Measurements from ENCODE around the gene MIOX. TPM values are rescaled to one million over a fixed set of nuclear protein-coding genes. Genes with fewer than 3 reads are reported as not detected.

Gene MIOX
- total and polyA plus RNA-seq, 9 of the 15 experiments (the other 6 are each of a cell fraction or from before 2014, with no cell fraction given) = 0.08 TPM; not detected in 8

DNA sequence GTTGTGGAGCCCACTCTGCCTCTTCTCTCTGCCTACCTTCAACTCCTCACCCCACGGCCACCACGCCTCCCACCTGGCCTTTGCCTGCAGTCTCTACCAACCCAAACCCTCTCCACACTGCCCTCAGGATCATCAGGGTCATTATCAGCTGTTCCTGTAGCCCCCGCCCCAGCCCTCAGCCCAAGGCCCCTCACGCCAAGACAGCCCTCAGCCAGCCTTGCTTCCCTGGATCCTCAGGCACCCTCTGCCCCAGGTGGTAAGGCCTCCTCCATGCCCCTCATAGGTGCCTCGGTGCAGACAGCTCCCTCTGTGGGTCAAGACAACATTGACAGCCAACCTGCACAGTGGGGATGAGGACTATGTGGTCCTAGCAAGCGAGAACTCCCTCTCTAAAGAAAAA is 13.6 kb upstream of the MIOX start:
- Histone ChIP-seq H3K27me3 (ENCODE audit: control insufficient read depth in 2 of 2, insufficient read depth in 2 of 2, low read length in 2 of 2) (no peaks in the 10 kb centered on the region), H4K20me1 (replicated peaks; ENCODE audit: control insufficient read depth, insufficient read depth, low read length) (peaks cover 37% of the 10 kb centered on the region), H3K9me3 (replicated peaks; ENCODE audit: control insufficient read depth, insufficient read depth, low read depth, low read length) (no peaks in the 10 kb centered on the region), H3K9ac (ENCODE audit: insufficient read depth in 1 of 2, low read depth in 2 of 2, low read length in 2 of 2) (peak overlapping the region in 1 of 2 experiments; percentile 64; a peak in 2 of 4 replicates), H3K9me1 (ENCODE audit: control insufficient read depth, insufficient read depth, low read length) (peaks cover 8% of the 10 kb centered on the region), H3K4me1 (replicated peaks in 1 of 2; ENCODE audit: control insufficient read depth in 2 of 2, insufficient read depth in 2 of 2, low read length in 2 of 2) (peaks cover 29 to 57% of the 10 kb centered on the region in 2 experiments), H3K36me3 (ENCODE audit: control insufficient read depth, insufficient read depth, low read length) (0 out of 3 replicates have a peak, but pooled peaks cover 2% of the 10 kb centered on the region), H3K79me2 (ENCODE audit: control insufficient read depth, insufficient read depth, low read length) (peaks cover 57% of the 10 kb centered on the region), H3K27ac (ENCODE audit: extremely low read depth, low read depth, low read length) (no peak overlapping the region), H3K4me3 (peak overlapping the region; percentile 63; the same call in 1 of the 2 replicates), H3K4me2 (ENCODE audit: insufficient read depth, low read length) (0 out of 2 replicates have a peak overlapping the region, but pooled peaks have one; percentile 73), H2AFZ (ENCODE audit: low read depth, low read length) (no peak overlapping the region)
- intact Hi-C loops (cut with micrococcal nuclease) (no loop called here), in situ Hi-C loops (cut with MboI) (no loop called here)
- FAIRE-seq = peak; percentile 58
- 76% methylated on average over 5 of the region's 6 CpGs for WGBS (ENCODE audit: insufficient coverage, low coverage, missing lambda C conversion rate)
- CTCF ChIA-PET (ENCODE audit: low intra/inter-chr PET ratio) = no interaction called here
- peak in 2 of 4 experiments; percentile 34 to 46 for DNase-seq (ENCODE audit: extremely low read depth in 1 of 4, low spot score in 3 of 4)
- POLR2A ChIA-PET = no interaction called here
- peak; percentile 66 for ATAC-seq
- BruUV-seq (replicated peaks) = no TSS peak
- TF ChIP-seq SMC3 (conservative IDR thresholded peaks at IDR 0.05; ENCODE audit: insufficient read depth, low read depth, low read length) = 0 out of 2 replicates have a peak, but pooled peaks have one; percentile 20
- no peak for TF ChIP-seq SFPQ (IDR thresholded peaks at IDR 0.05; ENCODE audit: low read depth, low read length)
- TF ChIP-seq ATF7 (IDR thresholded peaks at IDR 0.05) = no peak
- TF ChIP-seq MYC (IDR thresholded peaks at IDR 0.05; ENCODE audit: low read depth, low read length) = no peak
- no peak for TF ChIP-seq MYC (CRISPR knock-in tag; IDR thresholded peaks at IDR 0.05; ENCODE audit: borderline replicate concordance, low read depth)
- no peak for TF ChIP-seq POLR2H (tag; IDR thresholded peaks at IDR 0.05; ENCODE audit: low read depth)
- peak; percentile 43; the same call in 1 of the 2 replicates for TF ChIP-seq ZKSCAN1 (IDR thresholded peaks at IDR 0.05; ENCODE audit: low read depth, low read length)
- no peak for TF ChIP-seq PRMT5 (CRISPR knock-in tag; IDR thresholded peaks at IDR 0.05)
- TF ChIP-seq MCM7 (IDR thresholded peaks at IDR 0.05) = no peak
- no peak for TF ChIP-seq ZBED1 (IDR thresholded peaks at IDR 0.05)
- TF ChIP-seq, protein P1, sequence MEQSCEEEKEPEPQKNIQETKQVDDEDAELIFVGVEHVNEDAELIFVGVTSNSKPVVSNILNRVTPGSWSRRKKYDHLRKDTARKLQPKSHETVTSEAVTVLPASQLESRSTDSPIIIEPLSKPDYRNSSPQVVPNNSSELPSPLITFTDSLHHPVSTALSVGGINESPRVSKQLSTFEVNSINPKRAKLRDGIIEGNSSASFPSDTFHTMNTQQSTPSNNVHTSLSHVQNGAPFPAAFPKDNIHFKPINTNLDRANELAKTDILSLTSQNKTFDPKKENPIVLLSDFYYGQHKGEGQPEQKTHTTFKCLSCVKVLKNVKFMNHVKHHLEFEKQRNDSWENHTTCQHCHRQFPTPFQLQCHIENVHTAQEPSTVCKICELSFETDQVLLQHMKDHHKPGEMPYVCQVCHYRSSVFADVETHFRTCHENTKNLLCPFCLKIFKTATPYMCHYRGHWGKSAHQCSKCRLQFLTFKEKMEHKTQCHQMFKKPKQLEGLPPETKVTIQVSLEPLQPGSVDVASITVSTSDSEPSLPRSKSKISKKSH (CRISPR knock-in tag; IDR thresholded peaks at IDR 0.05) = no peak
- no peak for TF ChIP-seq GATA2 (CRISPR knock-in tag; IDR thresholded peaks at IDR 0.05)
- TF ChIP-seq, protein P2, sequence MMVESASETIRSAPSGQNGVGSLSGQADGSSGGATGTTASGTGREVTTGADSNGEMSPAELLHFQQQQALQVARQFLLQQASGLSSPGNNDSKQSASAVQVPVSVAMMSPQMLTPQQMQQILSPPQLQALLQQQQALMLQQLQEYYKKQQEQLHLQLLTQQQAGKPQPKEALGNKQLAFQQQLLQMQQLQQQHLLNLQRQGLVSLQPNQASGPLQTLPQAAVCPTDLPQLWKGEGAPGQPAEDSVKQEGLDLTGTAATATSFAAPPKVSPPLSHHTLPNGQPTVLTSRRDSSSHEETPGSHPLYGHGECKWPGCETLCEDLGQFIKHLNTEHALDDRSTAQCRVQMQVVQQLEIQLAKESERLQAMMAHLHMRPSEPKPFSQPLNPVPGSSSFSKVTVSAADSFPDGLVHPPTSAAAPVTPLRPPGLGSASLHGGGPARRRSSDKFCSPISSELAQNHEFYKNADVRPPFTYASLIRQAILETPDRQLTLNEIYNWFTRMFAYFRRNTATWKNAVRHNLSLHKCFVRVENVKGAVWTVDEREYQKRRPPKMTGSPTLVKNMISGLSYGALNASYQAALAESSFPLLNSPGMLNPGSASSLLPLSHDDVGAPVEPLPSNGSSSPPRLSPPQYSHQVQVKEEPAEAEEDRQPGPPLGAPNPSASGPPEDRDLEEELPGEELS (CRISPR knock-in tag; IDR thresholded peaks at IDR 0.05; ENCODE audit: borderline replicate concordance) = no peak
- TF ChIP-seq SRSF3 (IDR thresholded peaks at IDR 0.05; ENCODE audit: insufficient read depth, low read length) = no peak
- peak; percentile 49 to 57 (median 52) for TF ChIP-seq CTCF (IDR thresholded peaks at IDR 0.05 in 2 of 3, conservative IDR thresholded peaks at IDR 0.05 in 1 of 3; ENCODE audit: insufficient read depth in 2 of 3, low read depth in 1 of 3, low read length in 3 of 3)
